CD4-positive, alpha-beta memory T cell (primary cell): Measurements from ENCODE around the gene KRTAP4-7. TPM values are rescaled to one million over a fixed set of nuclear protein-coding genes. Genes with fewer than 3 reads are reported as not detected.
"Not testable (repeated sequence)": the region's sequence is repeated elsewhere in the genome, so short reads cannot be mapped to it uniquely, and the experiment has no call there.

ENCODE experiments used
- CTCF ChIA-PET: fragments of 350-600 bp; sonication (Branson Sonifier 250); formaldehyde crosslinking; loops from one replicate; lab custom pipeline; 2021; ENCODE audit warnings: inconsistent platforms; ENCODE audit not compliant: partially characterized antibody; lab: Charles Lee
- POLR2A ChIA-PET: fragments of 350-600 bp; sonication (Branson Sonifier 250); formaldehyde crosslinking; loops from one replicate; lab custom pipeline; 2021; ENCODE audit not compliant: partially characterized antibody; lab: Charles Lee
- DNase-seq, 5 donors: peaks; one replicate each; pipeline versions ENCODE4 v3.0.0 to v3.0.0-alpha.2; 2020 to 2022; ENCODE audit warnings: mixed read lengths in 1 of 5
- H3K27ac ChIP-seq: one replicate; pipeline ENCODE4 v1.7.0; 2013; ENCODE audit warnings: low read depth, low read length
- H3K27me3 ChIP-seq: 2 replicates; pipeline ENCODE4 v1.7.0; 2013; ENCODE audit warnings: mild to moderate bottlenecking, low read length, moderate library complexity; ENCODE audit not compliant: insufficient read depth
- H3K36me3 ChIP-seq: 2 replicates; pipeline ENCODE4 v1.7.0; 2013; ENCODE audit warnings: mild to moderate bottlenecking, low read length, moderate library complexity; ENCODE audit not compliant: insufficient read depth
- H3K4me1 ChIP-seq: 2 replicates; pipeline ENCODE4 v1.7.0; 2013; ENCODE audit warnings: mild to moderate bottlenecking, low read length, moderate library complexity; ENCODE audit not compliant: insufficient read depth
- H3K4me3 ChIP-seq, 2 donors: one replicate each; pipeline ENCODE4 v1.7.0; 2013; ENCODE audit warnings: low read length in 2 of 2, mild to moderate bottlenecking in 1 of 2
- H3K9me3 ChIP-seq, 2 donors: one replicate each; pipeline ENCODE4 v1.7.0; 2013; ENCODE audit warnings: low read length in 2 of 2, control low read depth in 1 of 2; ENCODE audit not compliant: control insufficient read depth in 1 of 2
- H3K27ac Mint-ChIP-seq, 7 donors: one replicate each; pipeline ENCODE4 v1.8.0; 2020 to 2021; ENCODE audit warnings: mixed read lengths in 7 of 7, mild to moderate bottlenecking in 6 of 7, inconsistent platforms in 3 of 7, moderate library complexity in 3 of 7
- H3K27me3 Mint-ChIP-seq, 2 donors: one replicate each; pipeline ENCODE4 v1.8.0; 2020 to 2021; ENCODE audit warnings: mixed read lengths in 2 of 2
- H3K36me3 Mint-ChIP-seq, 2 donors: one replicate each; pipeline ENCODE4 v1.8.0; 2020 to 2021; ENCODE audit warnings: mixed read lengths in 2 of 2, inconsistent platforms in 1 of 2, mild to moderate bottlenecking in 1 of 2
- H3K4me1 Mint-ChIP-seq, 4 donors: one replicate each; pipeline ENCODE4 v1.8.0; 2020 to 2021; ENCODE audit warnings: mixed read lengths in 4 of 4, mild to moderate bottlenecking in 1 of 4
- H3K4me3 Mint-ChIP-seq, 8 donors: one replicate each; pipeline ENCODE4 v1.8.0; 2020 to 2021; ENCODE audit warnings: mixed read lengths in 8 of 8, mild to moderate bottlenecking in 7 of 8, moderate library complexity in 6 of 8, inconsistent platforms in 3 of 8
- H3K9me3 Mint-ChIP-seq, 8 donors: one replicate each; pipeline ENCODE4 v1.8.0; 2020 to 2021; ENCODE audit warnings: mixed read lengths in 8 of 8, mild to moderate bottlenecking in 5 of 8, inconsistent platforms in 3 of 8, moderate library complexity in 1 of 8
- intact Hi-C: fragments of 100-400 bp; cut with micrococcal nuclease; formaldehyde crosslinking; loops from one replicate; pipeline ENCODE4 v1.15.1; 2023
- polyA plus RNA-seq, 2 donors: library from polyadenylated mRNA; unstranded; fragments of 300-500 nt; fragmentation: Illumina TruSeq; gene quantifications; one replicate each; pipeline ENCODE4 v1.2.3, GENCODE V29; 2021
- total RNA-seq, 2 experiments: library from RNA; stranded (reverse); gene quantifications; one replicate each; pipeline ENCODE4 v1.2.3, GENCODE V29; 2021

Gene KRTAP4-7
- total and polyA plus RNA-seq, 4 experiments from 2014 or later = not detected

GRCh38 chr17:41048441-41048840 is 35.5 kb upstream of the KRTAP4-7 start:
- H3K9me3 Mint-ChIP-seq = peaks cover 0 to 7% (median 4%) of the 10 kb centered on the region in 8 donors
- Histone ChIP-seq H3K27me3 (peaks cover 5% of the 10 kb centered on the region), H3K27ac (no peak overlapping the region), H3K36me3 (no peaks in the 10 kb centered on the region), H3K4me3 (no peak overlapping the region), H3K4me1 (no peaks in the 10 kb centered on the region), H3K9me3 (peaks cover 0 to under 1% of the 10 kb centered on the region in 2 donors)
- no peak for DNase-seq
- intact Hi-C loops = no loop called here
- H3K4me3 Mint-ChIP-seq = no peak overlapping the region
- CTCF ChIA-PET = no interaction called here
- H3K4me1 Mint-ChIP-seq = peaks cover 0 to 5% (median 2%) of the 10 kb centered on the region in 4 donors
- no peak overlapping the region for H3K27ac Mint-ChIP-seq
- POLR2A ChIA-PET = no interaction called here
- H3K36me3 Mint-ChIP-seq = no peaks in the 10 kb centered on the region
- H3K27me3 Mint-ChIP-seq = peaks cover 21 to 28% of the 10 kb centered on the region in 2 donors

DNA sequence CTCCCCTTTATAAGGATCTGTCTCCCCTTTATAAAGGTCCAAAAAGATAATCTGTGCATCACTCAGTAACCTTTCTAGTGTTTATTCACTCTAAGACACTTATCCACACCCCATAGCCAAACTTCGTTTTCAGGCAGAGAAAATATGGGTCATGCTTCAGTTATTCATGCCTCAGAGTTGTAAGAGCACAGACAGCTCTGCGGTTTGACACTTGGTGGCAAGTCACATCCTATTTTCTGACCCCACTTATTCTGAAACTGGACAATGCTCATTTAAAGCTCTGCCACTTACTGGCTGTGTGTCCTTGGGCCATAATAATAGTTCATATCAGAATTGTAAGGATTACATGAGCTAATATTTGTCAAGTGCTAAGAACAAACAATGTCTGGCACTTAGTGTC is 34.8 kb upstream of the KRTAP4-7 start:
- H3K36me3 Mint-ChIP-seq = no peaks in the 10 kb centered on the region
- peaks cover 5% of the 10 kb centered on the region for H3K27me3 ChIP-seq
- H3K27me3 Mint-ChIP-seq = peaks cover 18 to 29% of the 10 kb centered on the region in 2 donors
- H3K36me3 ChIP-seq = no peaks in the 10 kb centered on the region
- H3K27ac Mint-ChIP-seq = no peak overlapping the region
- H3K27ac ChIP-seq = no peak overlapping the region
- intact Hi-C loops = no loop called here
- DNase-seq = no peak
- no peak overlapping the region for H3K4me3 ChIP-seq
- POLR2A ChIA-PET = no interaction called here
- peaks cover 0 to 3% (median 0%) of the 10 kb centered on the region in 8 donors for H3K9me3 Mint-ChIP-seq
- H3K4me1 ChIP-seq = no peaks in the 10 kb centered on the region
- CTCF ChIA-PET = no interaction called here
- H3K9me3 ChIP-seq = no peaks in the 10 kb centered on the region
- no peak overlapping the region for H3K4me3 Mint-ChIP-seq
- peaks cover 0 to 5% (median 2%) of the 10 kb centered on the region in 4 donors for H3K4me1 Mint-ChIP-seq

DNA sequence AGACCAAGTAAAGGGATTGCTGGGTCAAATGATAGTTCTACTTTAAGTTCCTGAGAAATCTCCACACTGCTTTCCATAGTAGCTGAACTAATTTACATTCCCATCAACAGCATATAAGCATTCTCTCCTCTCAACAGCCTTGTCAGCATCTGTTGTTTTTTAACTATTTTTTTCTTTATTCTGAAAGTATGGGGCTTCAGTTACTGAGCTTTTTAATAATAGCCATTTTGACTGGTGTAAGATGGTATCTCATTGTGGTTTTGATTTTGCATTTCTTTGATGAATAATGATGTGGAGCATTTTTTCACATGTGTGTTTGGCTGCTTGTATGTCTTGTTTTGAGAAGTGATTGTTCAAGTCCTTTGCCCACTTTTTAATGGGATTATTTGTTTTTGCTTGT is 31.4 kb upstream of the KRTAP4-7 start:
- Mint-ChIP-seq H3K27me3 (peaks cover 14 to 35% of the 10 kb centered on the region in 2 donors), H3K4me1 (peaks cover 0 to 5% (median 1%) of the 10 kb centered on the region in 4 donors), H3K27ac (no peak overlapping the region), H3K36me3 (peaks cover 0 to 2% of the 10 kb centered on the region in 2 donors), H3K4me3 (no peak overlapping the region), H3K9me3 (peaks cover 0 to 5% (median 1%) of the 10 kb centered on the region in 8 donors)
- no peak for DNase-seq
- no peak overlapping the region for H3K27ac ChIP-seq
- no peaks in the 10 kb centered on the region for H3K4me1 ChIP-seq
- no peaks in the 10 kb centered on the region for H3K36me3 ChIP-seq
- H3K4me3 ChIP-seq = no peak overlapping the region
- ChIA-PET POLR2A (no interaction called here), CTCF (no interaction called here)
- no peaks in the 10 kb centered on the region for H3K27me3 ChIP-seq
- intact Hi-C loops = no loop called here
- H3K9me3 ChIP-seq = no peaks in the 10 kb centered on the region

DNA sequence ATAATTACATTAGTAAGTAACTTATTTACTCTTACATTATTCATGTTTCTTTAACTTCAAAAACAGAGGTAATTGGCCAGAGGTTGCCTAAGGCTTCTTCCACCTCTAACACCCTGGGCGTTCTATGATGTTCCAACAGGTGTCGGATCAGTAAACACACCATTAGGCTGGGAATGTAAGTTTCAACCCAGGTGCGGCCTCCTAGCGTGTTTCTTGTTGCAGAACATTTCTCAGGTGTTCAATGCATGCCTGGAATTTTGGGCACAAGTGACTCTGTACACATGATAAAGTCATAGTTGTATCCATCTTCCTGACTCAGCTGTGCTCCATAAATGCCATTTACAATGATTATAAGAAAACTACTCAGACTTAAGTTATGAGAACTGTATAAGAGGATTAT is 29.9 kb upstream of the KRTAP4-7 start:
- Histone ChIP-seq H3K4me3 (no peak overlapping the region), H3K4me1 (no peaks in the 10 kb centered on the region), H3K9me3 (no peaks in the 10 kb centered on the region), H3K36me3 (no peaks in the 10 kb centered on the region), H3K27me3 (no peaks in the 10 kb centered on the region), H3K27ac (no peak overlapping the region)
- H3K27ac Mint-ChIP-seq = no peak overlapping the region
- H3K4me1 Mint-ChIP-seq = peaks cover 0 to 5% (median 1%) of the 10 kb centered on the region in 4 donors
- H3K9me3 Mint-ChIP-seq = peaks cover 0 to 7% (median 1%) of the 10 kb centered on the region in 8 donors
- DNase-seq = no peak
- intact Hi-C loops = no loop called here
- ChIA-PET CTCF (no interaction called here), POLR2A (no interaction called here)
- H3K36me3 Mint-ChIP-seq = peaks cover 0 to 3% of the 10 kb centered on the region in 2 donors
- peaks cover 12 to 35% of the 10 kb centered on the region in 2 donors for H3K27me3 Mint-ChIP-seq
- no peak overlapping the region for H3K4me3 Mint-ChIP-seq

DNA sequence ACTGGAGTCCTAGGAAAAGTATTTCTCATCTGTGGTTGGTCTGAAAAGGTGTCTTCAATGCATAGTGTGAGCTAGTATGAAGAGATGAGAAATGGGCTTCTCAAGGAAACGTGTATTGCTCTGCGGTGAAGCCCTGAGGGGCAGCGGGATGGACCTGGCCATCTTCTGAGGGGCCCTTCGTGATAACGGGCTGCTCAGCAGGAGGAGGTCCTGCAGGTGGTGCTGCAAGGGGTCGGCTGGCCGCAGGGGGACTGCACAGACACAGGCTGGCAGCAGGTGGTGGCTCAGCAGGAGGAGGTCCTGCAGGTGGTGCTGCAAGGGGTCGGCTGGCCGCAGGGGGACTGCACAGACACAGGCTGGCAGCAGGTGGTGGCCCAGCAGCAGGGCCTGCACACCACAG is 29.4 kb upstream of the KRTAP4-7 start:
- POLR2A ChIA-PET, H3K36me3 ChIP-seq, H3K27ac Mint-ChIP-seq, intact Hi-C loops, H3K4me1 Mint-ChIP-seq, DNase-seq, H3K27me3 ChIP-seq, H3K36me3 Mint-ChIP-seq, CTCF ChIA-PET, H3K4me1 ChIP-seq, H3K9me3 ChIP-seq, H3K27ac ChIP-seq, H3K4me3 ChIP-seq, H3K4me3 Mint-ChIP-seq, H3K9me3 Mint-ChIP-seq: not testable (repeated sequence)
- peaks cover 15 to 37% of the 10 kb centered on the region in 2 donors for H3K27me3 Mint-ChIP-seq

DNA sequence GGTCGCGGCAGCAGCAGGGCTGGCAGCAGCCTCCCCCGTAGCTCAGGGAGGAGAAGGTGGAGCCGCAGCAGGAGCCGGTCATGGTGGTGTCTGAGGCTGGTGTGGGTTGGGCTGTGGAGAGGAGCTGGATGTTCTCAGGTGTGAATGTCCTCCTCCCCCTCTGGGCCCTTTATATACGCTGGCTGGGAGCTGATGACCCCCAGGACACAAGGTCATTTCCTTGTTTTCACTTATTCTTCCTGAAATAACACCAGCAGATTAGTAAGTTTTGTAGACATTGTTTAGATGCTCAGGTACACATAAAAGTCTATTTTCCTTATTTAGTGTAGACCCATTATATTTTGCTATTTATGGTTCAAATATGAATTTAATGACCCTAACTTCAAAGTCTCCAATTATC is 28.8 kb upstream of the KRTAP4-7 start, which contains the start of gene KRTAP2-2:
TSS of gene KRTAP2-2 (minus strand) at position 101 of the 400 bp plus-strand sequence. CDS start at position 82, 19 bp downstream.
- H3K27me3 Mint-ChIP-seq = peaks cover 16 to 36% of the 10 kb centered on the region in 2 donors
- H3K4me3 ChIP-seq, intact Hi-C loops, H3K9me3 ChIP-seq, H3K9me3 Mint-ChIP-seq, H3K4me1 ChIP-seq, CTCF ChIA-PET, POLR2A ChIA-PET, H3K27ac ChIP-seq, H3K36me3 ChIP-seq, DNase-seq, H3K4me1 Mint-ChIP-seq, H3K27ac Mint-ChIP-seq, H3K4me3 Mint-ChIP-seq, H3K27me3 ChIP-seq, H3K36me3 Mint-ChIP-seq: not testable (repeated sequence)

GRCh38 chr17:41057547-41057946 is 26.4 kb upstream of the KRTAP4-7 start:
- CTCF ChIA-PET = no interaction called here
- Mint-ChIP-seq H3K27me3 (peaks cover 23 to 46% of the 10 kb centered on the region in 2 donors), H3K4me3 (no peak overlapping the region), H3K36me3 (peaks cover 0 to 3% of the 10 kb centered on the region in 2 donors), H3K9me3 (peaks cover 0 to 7% (median 1%) of the 10 kb centered on the region in 8 donors), H3K27ac (no peak overlapping the region), H3K4me1 (peaks cover 0 to 5% (median 2%) of the 10 kb centered on the region in 4 donors)
- intact Hi-C loops = no loop called here
- DNase-seq = no peak
- no peaks in the 10 kb centered on the region for H3K27me3 ChIP-seq
- H3K9me3 ChIP-seq = no peaks in the 10 kb centered on the region
- H3K4me3 ChIP-seq = no peak overlapping the region
- H3K27ac ChIP-seq = no peak overlapping the region
- no peaks in the 10 kb centered on the region for H3K36me3 ChIP-seq
- POLR2A ChIA-PET = no interaction called here
- H3K4me1 ChIP-seq = no peaks in the 10 kb centered on the region
